Fibroblast of lung (primary cell): Measurements from ENCODE around the gene DENND6B. TPM values are rescaled to one million over a fixed set of nuclear protein-coding genes. Genes with fewer than 3 reads are reported as not detected.

Experiments
- DNase-seq, 2 donors: peaks; one replicate each; pipeline versions ENCODE4 v3.0.0 to v3.0.0-alpha.2; 2010; ENCODE audit warnings: low read depth in 2 of 2
- H2AFZ ChIP-seq: 2 replicates; pipeline ENCODE4 v1.5.1; 2012; ENCODE audit warnings: low read length, control low read depth, inconsistent platforms
- H3K27ac ChIP-seq: 2 replicates; pipeline ENCODE4 v1.5.1; 2011; ENCODE audit warnings: low read length, control low read depth; ENCODE audit not compliant: insufficient read depth
- H3K27me3 ChIP-seq: 2 replicates; pipeline ENCODE4 v1.5.1; 2011; ENCODE audit warnings: mild to moderate bottlenecking, low read length; ENCODE audit not compliant: control insufficient read depth, insufficient read depth
- H3K36me3 ChIP-seq: 2 replicates; pipeline ENCODE4 v1.5.1; 2011; ENCODE audit warnings: low read length; ENCODE audit not compliant: control insufficient read depth, insufficient read depth
- H3K4me1 ChIP-seq: 2 replicates; pipeline ENCODE4 v1.5.1; 2011; ENCODE audit warnings: low read length; ENCODE audit not compliant: control insufficient read depth, insufficient read depth; ENCODE audit errors: extremely low read depth
- H3K4me2 ChIP-seq: 2 replicates; pipeline ENCODE4 v1.5.1; 2011; ENCODE audit warnings: low read length, control low read depth; ENCODE audit not compliant: insufficient read depth; ENCODE audit errors: extremely low read depth
- H3K4me3 ChIP-seq, 4 experiments: fragments of 200-600 bp in 1 of 4; sonication (generic) in 1 of 4; replicated peaks in 1 of 4; 2 replicates each; pipeline ENCODE4 v1.5.1; 2011 to 2016; ENCODE audit warnings: low read length in 4 of 4, low read depth in 3 of 4, mild to moderate bottlenecking in 3 of 4, control low read depth in 2 of 4, inconsistent platforms in 1 of 4, mixed read lengths in 1 of 4; ENCODE audit not compliant: insufficient read depth in 1 of 4; ENCODE audit errors: control extremely low read depth in 1 of 4
- H3K79me2 ChIP-seq: 2 replicates; pipeline ENCODE4 v1.5.1; 2012; ENCODE audit warnings: mild to moderate bottlenecking, low read length, inconsistent platforms; ENCODE audit not compliant: control insufficient read depth, insufficient read depth
- H3K9ac ChIP-seq: 2 replicates; pipeline ENCODE4 v1.5.1; 2011; ENCODE audit warnings: mild to moderate bottlenecking, low read length, control low read depth; ENCODE audit not compliant: insufficient read depth
- H3K9me3 ChIP-seq: 2 replicates; pipeline ENCODE4 v1.5.1; 2012; ENCODE audit warnings: low read depth, low read length; ENCODE audit not compliant: control insufficient read depth, insufficient read depth
- H4K20me1 ChIP-seq: 2 replicates; pipeline ENCODE4 v1.5.1; 2011; ENCODE audit warnings: low read length; ENCODE audit not compliant: control insufficient read depth, insufficient read depth; ENCODE audit errors: extremely low read depth
- CTCF ChIP-seq, 2 donors: IDR thresholded peaks in 1 of 2; conservative IDR thresholded peaks in 1 of 2; 1 replicate in 1 of 2; 2 replicates in 1 of 2; pipeline ENCODE4 v1.5.1; 2011 to 2012; ENCODE audit warnings: low read length in 2 of 2, control low read depth in 1 of 2, inconsistent platforms in 1 of 2, low read depth in 1 of 2, mild to moderate bottlenecking in 1 of 2
- EZH2 ChIP-seq: IDR thresholded peaks from 2 replicates; pipeline ENCODE4 v1.5.1; 2012; ENCODE audit warnings: low read length, control low read depth, mild to moderate bottlenecking; ENCODE audit errors: missing control alignments
- polyA plus RNA-seq, 2 donors: library from polyadenylated mRNA; depleted of rRNA in 1 of 2; stranded (reverse) in 1 of 2; unstranded in 1 of 2; fragments of >200 nt; gene quantifications; 2 replicates each; pipeline ENCODE4 v1.2.1, GENCODE V29; 2011 to 2012; ENCODE audit warnings: missing spikeins in 1 of 2
- total RNA-seq: library from RNA; depleted of rRNA; stranded (reverse); fragments of >200 nt; gene quantifications from 2 replicates; pipeline ENCODE4 v1.2.1, GENCODE V29; 2014

DENND6B gene
- total and polyA plus RNA-seq, 2 donors (not counting 1 experiment from before 2014, with no cell fraction given): 1.9 to 2.0 TPM

DNA sequence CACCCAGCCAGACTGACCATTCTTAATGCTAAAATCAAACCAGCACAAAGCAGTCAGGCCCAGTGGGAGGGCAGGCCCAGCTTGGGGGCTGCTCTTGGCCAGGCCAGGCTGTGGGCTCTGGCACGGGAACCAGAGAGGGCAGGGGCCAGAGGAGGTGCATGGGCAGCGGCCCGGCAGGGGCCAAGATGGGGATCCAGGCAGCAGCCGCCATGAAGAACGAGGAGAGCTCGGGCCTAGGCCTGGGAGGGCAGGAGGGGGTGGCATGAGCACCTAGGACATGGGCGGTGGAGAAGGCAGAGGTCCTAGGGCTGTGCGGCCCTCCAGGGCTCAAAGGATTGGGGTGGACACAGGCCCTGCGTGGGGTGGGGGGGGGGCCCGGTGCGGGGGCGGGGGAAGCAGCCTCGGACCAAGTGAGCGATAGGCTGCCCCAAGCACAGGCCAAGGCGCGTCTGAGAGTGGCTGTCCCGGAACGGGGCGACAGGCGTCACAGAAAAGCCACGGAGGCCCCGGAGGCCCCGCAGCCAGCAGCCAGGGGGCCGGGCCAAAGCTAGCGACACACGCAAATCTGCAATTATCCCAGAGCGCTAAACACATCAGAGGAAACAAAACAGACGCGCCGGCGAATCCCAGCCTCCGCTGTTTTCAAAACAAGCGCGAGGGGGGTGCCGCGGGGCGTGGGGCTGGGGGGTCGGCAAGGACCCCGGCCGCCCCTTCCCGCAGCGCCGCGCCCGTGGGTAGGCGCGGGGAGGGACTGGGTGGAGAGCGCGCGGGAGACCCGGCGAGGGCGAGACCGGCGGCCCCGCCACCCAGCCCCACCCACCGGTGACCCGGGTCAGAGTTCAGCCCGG is 27.7 kb downstream of the DENND6B start:
- H3K27ac ChIP-seq: no peak overlapping the region
- DNase-seq: peak in 1 of 2 donors; percentile 18
- H4K20me1 ChIP-seq: peaks cover 2% of the 10 kb centered on the region
- no peaks in the 10 kb centered on the region for H3K9me3 ChIP-seq
- no peak overlapping the region for H2AFZ ChIP-seq
- peaks cover 6% of the 10 kb centered on the region for H3K36me3 ChIP-seq
- H3K79me2 ChIP-seq: peaks cover 96% of the 10 kb centered on the region
- peaks cover 49% of the 10 kb centered on the region for H3K4me1 ChIP-seq
- peak overlapping the region in 1 of 4 experiments; percentile 40 for H3K4me3 ChIP-seq
- no peaks in the 10 kb centered on the region for H3K27me3 ChIP-seq
- peak overlapping the region; percentile 51 for H3K4me2 ChIP-seq
- H3K9ac ChIP-seq: no peak overlapping the region
- TF ChIP-seq EZH2: no peak
- TF ChIP-seq CTCF (conservative IDR thresholded peaks at IDR 0.05 in 1 of 2, IDR thresholded peaks at IDR 0.05 in 1 of 2; ENCODE audit: low read depth in 1 of 2, low read length in 2 of 2): no peak

GRCh38 chr22:50298266-50298637 is 28.6 kb downstream of the DENND6B start:
- H3K4me3 ChIP-seq: no peak overlapping the region
- no peak overlapping the region for H2AFZ ChIP-seq
- peaks cover 92% of the 10 kb centered on the region for H3K79me2 ChIP-seq
- no peak overlapping the region for H3K4me2 ChIP-seq
- no peak overlapping the region for H3K9ac ChIP-seq
- H3K27me3 ChIP-seq: no peaks in the 10 kb centered on the region
- peaks cover 46% of the 10 kb centered on the region for H3K4me1 ChIP-seq
- peaks cover 2% of the 10 kb centered on the region for H4K20me1 ChIP-seq
- TF ChIP-seq EZH2 (no peak), CTCF (conservative IDR thresholded peaks at IDR 0.05 in 1 of 2, IDR thresholded peaks at IDR 0.05 in 1 of 2; ENCODE audit: low read depth in 1 of 2, low read length in 2 of 2) (no peak)
- H3K36me3 ChIP-seq: peaks cover 7% of the 10 kb centered on the region
- DNase-seq: no peak
- no peak overlapping the region for H3K27ac ChIP-seq
- no peaks in the 10 kb centered on the region for H3K9me3 ChIP-seq

DNA sequence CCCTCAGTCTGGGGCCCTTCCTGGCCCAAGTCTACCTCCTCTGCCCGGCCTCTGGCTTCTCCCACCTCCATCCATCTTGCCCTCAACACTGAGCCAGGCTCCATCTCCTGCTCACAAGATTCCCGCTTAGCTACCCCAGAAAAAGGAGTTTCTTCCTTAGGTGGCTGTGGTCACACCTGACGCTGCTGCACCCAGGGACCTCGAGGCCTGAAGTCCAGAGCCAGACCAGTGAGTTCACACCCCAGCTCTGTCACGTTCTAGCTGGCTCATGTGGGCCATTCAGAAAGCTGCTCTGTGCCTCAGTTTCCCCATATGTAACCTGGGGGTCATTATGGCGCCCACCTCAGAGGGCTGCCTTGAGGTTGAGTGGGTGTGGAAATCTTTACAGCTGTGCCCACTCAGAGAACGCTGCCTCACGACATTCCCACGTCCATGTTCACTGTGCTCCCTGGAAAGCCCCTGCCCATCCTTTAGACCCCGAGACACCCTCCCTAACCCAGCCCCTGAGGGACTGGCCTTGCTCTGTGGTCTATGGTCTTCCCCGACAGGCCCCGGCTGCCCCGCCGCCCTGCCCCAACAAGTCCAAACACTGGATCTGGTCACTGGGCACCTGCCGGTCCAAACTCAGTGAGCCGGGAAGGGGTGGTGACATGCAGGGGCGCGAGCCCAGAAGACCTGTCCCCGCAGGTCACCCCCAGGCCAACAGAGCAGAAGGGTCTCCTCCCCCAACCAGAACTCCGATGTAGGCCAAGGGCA is 29.1 kb downstream of the DENND6B start:
- no peaks in the 10 kb centered on the region for H3K27me3 ChIP-seq
- H3K4me2 ChIP-seq: peak overlapping the region; percentile 59
- peaks cover 48% of the 10 kb centered on the region for H3K4me1 ChIP-seq
- no peak overlapping the region for H3K27ac ChIP-seq
- H3K4me3 ChIP-seq: no peak overlapping the region
- DNase-seq: no peak
- peaks cover 5% of the 10 kb centered on the region for H3K36me3 ChIP-seq
- H4K20me1 ChIP-seq: peaks cover 2% of the 10 kb centered on the region
- no peak overlapping the region for H2AFZ ChIP-seq
- TF ChIP-seq CTCF (conservative IDR thresholded peaks at IDR 0.05 in 1 of 2, IDR thresholded peaks at IDR 0.05 in 1 of 2; ENCODE audit: low read depth in 1 of 2, low read length in 2 of 2) (no peak), EZH2 (no peak)
- H3K9ac ChIP-seq: no peak overlapping the region
- no peaks in the 10 kb centered on the region for H3K9me3 ChIP-seq
- H3K79me2 ChIP-seq: peaks cover 91% of the 10 kb centered on the region
